Liver (tissue), 2 donors: Measurements from ENCODE around the gene CCSER2.

ENCODE experiments used
- CTCF ChIP-seq: fragments of 150-350 bp; IDR thresholded peaks from 2 replicates; pipeline ENCODE4 v1.5.1; 2017; ENCODE audit warnings: improper control_type of control experiment, low read depth, low read length; ENCODE audit not compliant: missing input control
- YY1 ChIP-seq: IDR thresholded peaks from 2 replicates; pipeline ENCODE4 v1.6.1; 2016; ENCODE audit warnings: antibody characterized with exemption, mild to moderate bottlenecking
- donor health status: healthy.

- TF ChIP-seq CTCF (no peak), YY1 (no peak)
Observed at GRCh38 chr10:84519235-84519634, 190.8 kb downstream of the CCSER2 start.
